SKM-1 treated with dmso at 0.1 percent for 144 hours (cell line): ENCODE measurements around the gene LTB4R.

Source experiments
- DNase-seq: peaks from one replicate; lab custom pipeline; 2025; ENCODE audit not compliant: unreplicated experiment; lab: John Stamatoyannopoulos, UW

The LTB4R gene

DNA sequence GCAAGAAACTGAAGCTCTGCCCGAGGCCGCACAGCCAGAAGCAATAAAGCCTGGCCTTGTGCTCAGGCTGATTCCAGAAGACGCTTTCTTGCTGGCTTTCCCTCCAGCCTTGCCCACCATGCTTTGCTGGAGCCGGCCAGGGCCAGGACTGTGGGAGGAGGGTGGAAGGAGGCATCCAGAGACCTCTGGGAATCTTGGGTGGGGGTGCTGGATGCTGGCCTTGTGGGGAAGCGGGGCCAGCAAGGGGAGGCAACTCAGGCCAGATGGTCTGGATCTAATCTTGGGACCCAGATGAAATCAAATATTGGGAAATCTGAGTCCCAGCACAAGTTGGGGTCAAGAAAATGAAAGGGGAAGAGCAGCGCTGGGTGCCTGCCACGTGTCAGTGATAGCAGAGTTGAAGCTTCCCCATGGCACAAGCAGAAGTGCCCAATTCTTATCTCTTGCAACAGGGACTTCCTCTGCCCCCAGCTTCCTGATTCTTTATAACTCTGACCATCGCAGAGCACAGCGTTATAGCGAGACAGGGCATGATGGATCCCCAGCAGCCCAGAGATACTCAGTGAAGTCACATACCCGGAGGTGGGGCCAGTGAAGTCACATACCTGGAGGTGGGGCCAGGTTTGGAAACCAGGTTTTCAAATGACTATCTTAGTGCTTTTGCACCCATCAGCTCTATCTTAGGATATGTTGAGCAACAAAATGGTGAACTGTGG lies 33.5 kb upstream of the LTB4R start:
- DNase-seq: peak; percentile 67

DNA sequence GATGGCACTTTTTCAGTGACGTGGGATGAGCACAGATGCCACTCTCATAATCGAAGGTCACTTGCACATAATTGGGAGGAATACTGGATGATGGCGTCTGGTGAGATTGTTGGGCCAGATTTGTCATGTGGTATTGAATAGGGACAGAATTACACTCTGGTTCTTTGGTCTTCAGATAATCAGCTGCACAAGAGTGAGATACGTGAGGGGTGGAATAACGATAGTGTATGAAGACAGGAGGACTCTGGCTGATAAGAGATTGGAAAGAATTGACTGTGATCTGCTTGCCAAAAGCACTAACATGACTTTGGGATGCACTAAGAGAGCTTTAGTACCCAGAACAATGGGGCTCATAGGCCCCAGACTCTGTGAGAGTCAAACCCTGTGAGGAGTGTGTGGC lies 32.9 kb upstream of the LTB4R start:
- DNase-seq: no peak

DNA sequence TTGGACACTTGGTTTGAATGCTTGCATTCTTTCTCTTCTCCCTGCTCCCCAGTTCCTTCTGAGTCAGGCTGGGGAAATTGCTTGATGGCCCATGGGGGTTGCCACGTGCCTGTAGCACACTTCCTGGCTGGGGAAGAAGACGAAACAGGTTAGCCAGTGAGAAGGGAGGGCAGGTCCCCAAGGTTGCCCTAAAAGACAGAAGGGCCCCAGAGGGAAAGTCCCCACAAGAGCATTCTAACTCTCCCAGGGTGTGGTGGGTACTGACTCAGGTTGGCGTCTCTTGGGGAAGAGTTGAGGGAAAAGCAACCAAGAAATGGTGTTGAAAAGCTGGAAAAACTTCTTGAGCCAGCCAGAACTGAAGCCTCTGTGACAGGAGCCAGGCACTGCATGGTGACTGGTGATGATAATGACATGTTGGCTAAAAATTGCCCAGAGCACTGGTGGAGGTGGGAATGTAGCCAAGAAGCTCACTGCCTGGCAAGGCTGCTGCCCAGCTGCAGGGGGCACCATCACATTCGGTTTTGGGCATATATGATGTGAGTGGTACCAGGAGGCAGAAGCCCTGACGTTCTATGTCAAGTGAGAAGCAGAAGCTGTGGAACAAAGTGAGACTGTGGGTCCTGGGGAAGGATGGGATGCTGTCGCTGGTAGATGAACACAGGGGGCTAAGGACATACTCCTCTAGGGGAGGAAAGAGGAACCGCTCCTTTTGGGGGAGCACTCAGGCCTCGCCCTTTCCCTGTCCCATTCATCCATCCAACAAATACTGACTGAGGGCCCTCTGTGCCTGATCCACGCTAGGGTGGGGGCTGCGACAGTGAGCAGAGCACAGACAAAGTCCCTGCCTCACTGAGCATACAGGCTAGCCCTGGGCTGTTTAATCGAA lies 31.8 kb upstream of the LTB4R start:
- DNase-seq: no peak

DNA sequence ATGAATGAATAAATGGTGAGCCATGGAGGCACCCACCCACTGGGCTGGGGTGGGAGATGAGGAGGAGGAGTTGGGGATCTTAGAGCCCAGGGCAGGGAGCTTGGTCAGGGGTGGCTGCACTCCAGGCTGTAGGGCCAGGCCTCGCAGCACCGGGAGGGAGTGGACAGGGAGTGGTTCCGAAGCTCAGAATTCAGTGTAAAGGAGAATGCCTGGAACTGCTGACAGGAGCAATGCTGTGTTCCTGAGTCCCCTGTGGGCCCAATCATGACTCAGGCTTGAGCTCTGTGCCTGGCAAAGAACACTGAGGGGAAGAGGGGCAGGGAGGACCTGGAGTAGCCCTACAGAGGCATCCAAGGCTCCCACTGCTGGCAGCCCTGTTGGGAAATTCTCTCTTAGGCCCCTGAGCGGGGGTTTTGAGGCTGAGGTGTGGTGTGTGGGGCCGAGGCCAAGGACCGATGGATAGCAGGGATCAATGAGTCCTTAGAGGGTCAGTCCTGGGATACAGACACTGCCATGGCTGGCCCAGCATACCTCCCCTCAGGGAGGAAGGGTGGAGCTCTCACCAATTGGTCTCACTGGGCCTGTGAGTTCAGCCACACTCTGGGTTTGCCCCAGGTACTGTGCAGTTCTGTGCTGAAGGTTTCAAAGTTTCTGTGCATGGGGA lies 30.4 kb upstream of the LTB4R start:
- no peak for DNase-seq

DNA sequence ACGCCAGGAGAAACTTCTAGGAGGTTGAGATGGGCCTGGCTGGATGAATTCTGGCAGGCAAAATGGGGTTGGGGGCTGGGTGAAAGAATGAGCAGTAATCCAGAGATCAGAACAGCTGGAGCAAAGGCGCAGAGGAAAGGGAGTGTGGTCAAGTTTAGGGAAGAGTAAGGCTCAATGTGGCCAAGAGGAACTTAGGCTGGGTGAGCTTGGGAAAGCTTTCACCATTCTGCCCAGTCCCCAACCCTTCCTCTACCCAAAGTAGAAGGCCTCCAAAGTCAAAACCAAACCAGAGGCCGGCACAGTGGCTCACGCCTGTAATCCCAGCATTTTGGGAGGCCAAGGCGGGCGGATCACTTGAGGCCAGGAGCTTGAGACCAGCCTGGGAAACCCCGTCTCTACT lies 29.7 kb upstream of the LTB4R start:
- no peak for DNase-seq

DNA sequence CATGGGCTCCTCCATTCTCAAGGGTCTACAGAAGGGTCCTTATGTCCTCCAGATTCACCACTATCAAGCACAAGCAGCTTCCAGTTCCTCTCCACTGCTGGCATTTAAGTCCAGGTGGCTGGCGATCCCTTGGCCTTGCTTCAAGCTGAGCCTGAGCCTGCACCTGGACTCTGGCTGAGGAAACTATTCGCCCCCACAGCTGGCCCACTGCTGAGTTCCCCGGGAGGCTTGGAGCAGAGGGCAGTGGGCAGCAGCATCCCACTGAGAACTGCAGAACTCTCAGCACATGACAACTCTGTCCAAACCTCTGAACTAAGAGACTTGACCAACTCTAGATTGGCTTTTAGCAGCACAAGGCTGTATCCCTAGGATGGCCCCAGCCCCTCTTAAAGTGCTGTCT lies 28.6 kb upstream of the LTB4R start:
- DNase-seq: no peak

DNA sequence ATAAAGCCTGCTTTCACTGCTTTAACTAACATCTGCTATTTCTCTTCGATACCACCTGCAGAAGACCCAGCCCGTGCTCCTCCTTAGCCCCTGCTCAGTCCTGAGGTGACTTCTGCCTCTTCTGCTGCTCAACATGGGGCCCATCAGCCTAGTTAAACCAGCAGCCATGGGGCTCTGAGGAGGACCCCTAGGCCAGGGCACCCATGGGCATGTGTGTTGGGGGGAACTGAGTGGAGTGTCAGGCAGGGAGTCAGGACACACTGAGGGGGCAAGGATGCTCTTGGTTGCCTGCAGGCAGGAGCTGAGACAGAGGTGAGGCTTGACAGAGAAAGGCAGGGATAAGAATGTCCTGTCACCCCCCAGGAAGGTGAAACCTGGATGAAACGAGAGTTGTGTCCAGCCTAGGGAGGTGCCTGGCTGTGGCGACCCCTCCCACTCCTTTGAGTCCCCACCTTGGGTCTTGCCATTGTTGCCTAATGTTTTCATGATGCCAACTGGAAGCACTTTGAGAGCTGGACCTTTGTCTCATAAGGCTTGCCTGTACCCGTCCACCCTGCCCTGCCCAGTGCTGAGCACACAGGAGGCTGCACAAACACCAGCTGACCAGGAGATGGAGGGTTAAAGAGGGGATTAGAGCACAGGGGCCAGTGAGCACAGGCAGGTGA lies 27.4 kb upstream of the LTB4R start:
- no peak for DNase-seq

DNA sequence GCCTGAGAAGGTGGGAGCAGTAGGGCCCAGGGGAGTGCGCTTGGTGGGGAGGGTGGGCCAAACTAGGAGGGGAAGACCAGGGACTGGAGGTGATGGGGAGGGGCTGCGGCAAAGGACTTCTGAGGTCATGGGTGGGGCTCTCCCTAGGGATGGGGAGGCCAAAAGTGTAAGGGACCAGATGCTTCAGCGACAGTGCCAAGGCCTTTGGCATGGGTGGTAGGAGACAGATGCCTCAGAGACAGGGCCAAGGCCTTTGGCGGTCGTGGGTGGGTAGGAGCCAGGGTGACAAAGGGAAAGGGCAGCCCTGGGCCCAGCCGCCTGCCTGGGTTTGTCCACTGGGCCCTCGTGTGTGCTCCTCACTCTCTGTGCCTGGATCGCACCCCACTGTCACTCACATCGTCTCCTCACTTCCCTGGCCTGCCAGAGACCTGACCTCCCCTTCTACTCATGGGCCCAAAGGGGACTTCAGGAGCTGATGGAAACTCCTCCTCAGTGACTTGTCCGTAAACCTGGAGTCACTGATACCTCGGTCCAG lies 26.7 kb upstream of the LTB4R start:
- DNase-seq: no peak

DNA sequence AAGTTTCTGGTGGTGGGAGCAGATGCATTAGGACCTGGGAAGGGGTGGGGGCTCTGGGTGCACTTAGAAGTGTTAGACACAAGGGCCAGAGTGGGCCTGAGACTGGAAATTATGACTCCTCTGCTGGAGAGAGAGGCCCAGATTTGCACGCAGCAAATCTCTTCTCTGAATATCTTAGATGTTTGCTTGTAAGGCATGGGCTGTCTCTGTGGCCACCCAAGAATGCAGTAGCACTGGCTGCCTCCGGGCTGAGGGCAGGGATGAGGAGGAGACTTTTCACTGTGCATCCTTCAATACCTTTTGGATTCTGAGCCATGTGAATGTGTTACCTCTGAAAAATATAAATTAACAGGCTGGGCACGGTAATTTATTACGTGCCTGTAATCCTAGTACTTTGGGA lies 26.0 kb upstream of the LTB4R start:
- no peak for DNase-seq

DNA sequence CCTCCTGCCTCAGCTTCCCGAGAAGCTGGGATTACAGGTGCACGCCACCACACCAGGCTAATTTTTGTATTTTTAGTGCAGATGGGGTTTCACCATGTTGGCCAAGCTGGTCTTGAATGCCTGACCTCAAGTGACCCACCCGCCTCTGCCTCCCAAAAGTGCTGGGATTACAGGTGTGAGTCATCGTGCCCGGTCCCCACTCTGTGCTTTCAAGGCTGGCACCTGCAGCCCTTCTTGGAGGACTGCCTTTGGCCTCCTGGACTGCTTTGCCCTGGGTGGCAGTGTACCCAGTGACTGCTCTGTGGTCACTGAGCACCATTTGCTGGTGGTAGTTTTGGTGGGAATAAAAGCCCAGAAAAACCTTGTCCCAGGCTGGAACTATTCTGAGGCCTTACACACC lies 24.3 kb upstream of the LTB4R start:
- no peak for DNase-seq

DNA sequence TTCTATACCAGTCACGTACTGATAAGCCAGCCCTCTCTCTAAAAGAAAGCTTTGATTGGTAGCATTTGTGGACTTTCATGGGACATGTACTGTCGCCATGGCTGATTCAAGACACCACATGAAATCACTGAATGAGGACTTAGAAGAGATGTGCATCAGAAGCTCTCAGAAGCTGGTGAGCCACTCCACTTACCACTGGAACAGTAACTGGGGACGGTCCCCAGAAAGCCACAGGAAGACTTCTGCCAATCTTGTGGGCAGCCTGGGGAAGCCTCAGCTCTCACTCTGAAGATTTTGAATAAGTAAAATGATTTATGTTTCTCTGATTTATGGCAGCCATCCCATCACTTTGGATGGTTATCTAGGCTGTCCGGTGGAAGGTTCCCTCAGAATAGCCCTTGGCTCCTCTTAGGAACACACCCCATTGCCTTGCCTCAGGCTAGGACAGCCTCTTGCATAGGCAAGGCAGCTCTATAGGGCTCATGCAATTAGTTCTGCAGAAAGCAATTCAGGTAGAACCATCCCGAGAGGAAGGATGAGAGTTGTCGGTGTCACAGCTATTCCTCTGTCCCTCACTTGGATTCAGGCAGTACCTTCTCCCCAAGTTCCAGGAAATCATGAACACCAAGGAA lies 21.5 kb upstream of the LTB4R start:
- no peak for DNase-seq

DNA sequence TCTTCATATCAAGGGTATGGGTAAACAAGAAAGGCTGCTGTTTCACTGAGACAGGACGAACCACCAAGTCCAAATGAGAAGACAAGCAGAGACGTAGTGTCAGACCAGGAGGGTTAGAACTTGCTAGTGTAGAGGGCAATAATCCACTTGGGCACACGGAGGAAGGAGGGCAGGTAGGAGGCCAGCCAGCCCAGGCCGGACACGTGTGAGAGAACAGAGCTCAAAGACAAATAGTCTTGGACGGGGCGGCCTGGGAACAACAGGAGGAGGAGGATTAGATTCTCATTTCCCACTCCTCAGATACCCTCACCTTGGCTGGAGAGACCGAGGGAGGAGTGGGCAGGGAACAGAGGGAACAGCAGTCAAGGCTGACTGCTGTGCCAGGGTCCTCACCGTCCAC lies 20.6 kb upstream of the LTB4R start:
- no peak for DNase-seq

DNA sequence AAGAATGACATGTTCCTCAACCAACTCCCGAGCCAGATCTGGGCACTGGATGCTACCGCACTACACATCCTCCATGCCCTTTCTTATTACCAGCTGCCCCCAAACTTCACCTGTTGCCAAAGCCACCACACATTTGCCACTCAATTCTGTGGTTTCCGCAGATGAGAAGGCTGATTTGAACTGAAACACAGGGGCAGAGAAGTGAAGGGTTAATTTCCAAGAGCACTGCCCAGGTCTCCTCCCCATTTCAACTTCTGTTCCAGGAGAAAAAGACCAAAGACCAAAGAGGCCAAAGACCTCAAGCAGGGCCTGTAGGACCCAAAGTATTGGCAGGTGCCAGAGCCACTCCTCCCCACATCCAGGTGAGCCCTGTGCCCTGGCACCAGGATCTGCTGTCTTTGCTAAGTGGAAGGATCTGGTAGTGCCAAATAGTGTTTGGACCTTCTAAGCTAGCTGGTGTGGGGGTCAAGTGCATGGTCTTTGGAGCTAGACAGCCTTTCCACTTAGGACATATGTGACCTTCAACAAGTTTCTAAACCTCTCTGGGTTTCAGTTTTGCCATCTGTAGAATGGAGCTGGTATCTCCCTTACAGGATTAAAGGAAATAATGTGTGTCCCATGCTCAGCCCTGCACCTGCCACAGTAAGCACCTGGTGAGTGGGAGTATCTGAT lies 19.7 kb upstream of the LTB4R start:
- DNase-seq: no peak

DNA sequence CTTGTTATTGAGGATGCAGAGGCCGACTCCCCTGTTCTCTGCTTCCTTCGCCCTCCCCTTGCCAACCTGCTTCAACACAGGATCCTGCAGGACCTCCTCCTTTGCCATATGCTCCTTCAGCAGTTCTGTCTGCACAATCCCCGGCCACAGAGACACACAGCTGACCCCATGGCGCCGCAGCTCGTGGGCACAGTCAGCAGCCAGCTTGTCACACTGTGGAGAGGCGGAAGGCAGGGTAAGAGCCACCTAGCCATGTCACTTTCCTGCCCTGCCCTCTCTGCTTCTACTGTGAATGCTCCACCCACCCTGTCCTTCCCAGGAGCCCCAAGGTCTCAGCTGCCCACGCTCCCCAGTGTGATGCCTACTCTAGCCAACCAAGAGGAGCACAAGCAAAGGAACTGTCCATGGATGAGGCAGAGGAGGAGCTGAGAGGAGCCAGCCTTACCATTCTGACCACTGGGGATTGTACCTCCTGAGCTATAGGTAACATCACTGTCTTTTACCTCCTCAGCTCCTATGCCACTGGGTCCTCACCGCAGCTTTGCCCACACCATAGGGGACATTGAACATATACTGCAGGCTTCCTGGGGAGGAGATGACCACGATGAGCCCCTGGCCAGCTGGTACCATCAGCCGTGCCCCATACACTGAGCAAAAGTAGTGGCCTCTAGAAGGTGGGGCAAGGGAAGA lies 19.0 kb upstream of the LTB4R start:
- DNase-seq: no peak

DNA sequence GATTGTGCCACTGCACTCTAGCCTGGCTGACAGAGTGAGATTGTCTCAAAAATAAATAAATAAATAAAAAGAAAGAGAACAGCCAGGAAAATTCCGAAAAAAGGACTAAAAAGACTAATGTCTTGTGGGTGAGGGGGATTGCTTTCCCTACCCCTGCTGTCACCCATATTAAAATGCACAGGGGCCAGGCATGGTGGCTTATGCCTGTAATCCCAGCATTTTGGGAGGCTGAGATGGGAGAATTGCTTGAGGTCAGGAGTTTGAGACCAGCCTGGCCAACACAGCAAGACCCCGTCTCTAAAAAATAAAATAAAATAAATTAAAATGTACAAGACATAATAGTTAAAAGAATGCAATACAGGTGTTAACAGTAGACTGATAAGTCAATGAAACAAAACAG lies 17.8 kb upstream of the LTB4R start:
- no peak for DNase-seq

DNA sequence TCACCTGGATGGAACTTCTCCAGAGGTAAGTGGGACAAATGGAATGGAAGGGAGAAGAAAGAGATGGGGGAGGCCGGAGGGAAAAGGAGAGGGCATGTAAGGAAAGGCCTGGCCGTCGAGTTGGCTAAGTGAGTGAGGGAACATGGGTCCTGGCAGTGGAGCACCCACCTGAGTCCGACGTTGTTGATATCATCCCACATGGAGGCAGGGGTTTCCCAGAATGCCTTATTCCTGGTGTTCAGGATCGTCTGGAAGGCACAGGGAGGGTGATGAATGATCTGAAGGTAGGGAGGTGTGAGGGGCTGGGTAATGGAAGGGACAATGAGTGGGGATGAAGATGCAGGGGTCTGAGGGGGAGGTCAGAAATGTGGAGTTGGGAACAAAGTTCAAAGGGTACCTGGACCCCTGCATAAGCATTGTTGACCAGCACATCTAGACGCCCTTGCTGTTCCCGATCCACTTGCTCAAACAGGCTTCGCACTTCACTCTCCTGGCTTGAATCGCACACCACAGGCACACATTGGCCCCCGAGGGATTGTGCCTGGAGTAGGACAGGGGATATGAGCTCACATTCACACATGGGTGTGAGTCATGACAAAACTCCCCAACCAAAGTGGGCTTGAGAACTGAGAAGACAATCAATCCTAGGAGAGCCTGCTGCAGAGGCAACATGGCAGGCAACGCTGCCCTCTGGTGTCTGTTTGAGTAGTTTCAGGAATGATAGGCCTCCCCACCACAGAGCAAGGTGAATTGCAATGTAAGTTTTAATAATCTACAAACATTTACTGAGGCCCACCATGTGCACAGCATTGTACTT lies 14.8 kb upstream of the LTB4R start:
- peak; percentile 25 for DNase-seq

DNA sequence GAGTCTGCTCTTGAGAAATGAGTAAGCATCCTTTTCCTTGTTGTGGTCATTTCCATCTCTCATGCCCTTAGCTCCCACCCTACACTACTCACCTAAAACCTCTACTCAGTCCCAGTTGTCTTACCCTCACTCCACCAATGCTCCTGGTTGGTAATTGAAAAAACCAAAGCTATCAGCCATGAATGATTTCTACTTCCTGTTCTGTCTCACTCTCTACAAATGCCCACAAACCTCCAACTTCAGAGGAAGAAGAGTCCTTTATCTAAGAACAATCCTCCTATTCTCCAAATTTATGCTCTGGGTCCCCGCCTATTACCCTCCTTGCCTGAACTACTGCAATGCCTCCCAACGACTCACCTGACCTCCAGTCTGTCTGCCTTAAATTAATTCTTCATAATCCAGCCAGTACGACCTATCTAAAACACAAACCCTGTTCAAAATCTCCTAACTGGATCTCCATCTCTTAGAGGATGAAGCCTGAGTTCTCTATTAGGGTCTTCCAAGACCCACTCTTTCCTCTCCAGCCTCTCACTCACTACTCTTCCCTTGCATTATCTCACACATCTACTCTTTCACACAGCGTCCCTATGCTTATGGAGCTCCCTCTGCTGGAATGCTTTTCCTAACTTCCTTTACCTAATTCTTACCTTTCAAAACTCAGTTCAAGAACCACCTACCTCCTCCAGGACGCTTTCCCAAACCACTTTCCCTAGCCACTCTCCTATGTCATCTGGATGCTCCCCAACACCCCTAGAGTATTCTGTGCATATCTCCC lies 13.9 kb upstream of the LTB4R start:
- no peak for DNase-seq

DNA sequence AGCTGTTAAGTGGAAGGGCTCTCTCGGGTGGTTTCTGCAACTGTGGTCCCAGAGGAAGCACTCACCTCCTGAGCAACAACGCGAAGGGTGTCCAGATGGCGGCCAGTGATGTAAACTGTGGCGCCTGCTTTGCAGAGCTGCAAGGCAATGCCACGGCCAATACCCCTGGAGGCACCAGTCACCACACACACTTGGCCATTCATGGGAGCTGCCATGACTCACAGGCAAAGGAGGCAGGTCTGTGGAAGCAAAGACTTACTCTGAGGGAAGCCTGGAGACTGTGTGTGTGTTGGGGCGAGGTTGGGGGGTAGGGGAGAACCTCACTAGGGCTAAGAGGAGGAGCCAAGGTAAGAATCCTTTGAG lies 12.4 kb upstream of the LTB4R start:
- DNase-seq: no peak
